GM10266 (cell line): ENCODE measurements around the gene C11orf65.

ENCODE experiments used
- DNase-seq: peaks from one replicate; pipeline ENCODE4 v3.0.0; 2012; ENCODE audit errors: extremely low spot score
- TF ChIP-seq, protein P1 (sequence below): IDR thresholded peaks from 2 replicates; pipeline ENCODE4 v1.5.1; 2012; ENCODE audit warnings: mild to moderate bottlenecking, low read depth; ENCODE audit not compliant: control insufficient read depth, insufficient read depth; ENCODE audit errors: missing control alignments

The C11orf65 gene, protein sequence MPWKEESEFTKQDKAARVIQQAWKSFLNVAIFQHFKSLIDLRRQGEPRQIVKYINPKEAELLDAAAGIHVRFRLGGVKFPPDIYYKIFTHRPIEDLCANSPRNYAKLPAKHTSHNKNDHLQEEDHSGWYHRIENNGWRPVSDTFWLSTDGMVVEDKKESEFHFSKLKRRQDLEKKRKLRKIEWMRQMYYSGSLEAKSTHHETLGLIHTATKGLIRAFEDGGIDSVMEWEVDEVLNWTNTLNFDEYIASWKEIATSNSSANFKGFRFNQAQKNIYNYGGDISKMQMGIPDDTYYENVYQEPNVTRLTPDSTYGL

DNA sequence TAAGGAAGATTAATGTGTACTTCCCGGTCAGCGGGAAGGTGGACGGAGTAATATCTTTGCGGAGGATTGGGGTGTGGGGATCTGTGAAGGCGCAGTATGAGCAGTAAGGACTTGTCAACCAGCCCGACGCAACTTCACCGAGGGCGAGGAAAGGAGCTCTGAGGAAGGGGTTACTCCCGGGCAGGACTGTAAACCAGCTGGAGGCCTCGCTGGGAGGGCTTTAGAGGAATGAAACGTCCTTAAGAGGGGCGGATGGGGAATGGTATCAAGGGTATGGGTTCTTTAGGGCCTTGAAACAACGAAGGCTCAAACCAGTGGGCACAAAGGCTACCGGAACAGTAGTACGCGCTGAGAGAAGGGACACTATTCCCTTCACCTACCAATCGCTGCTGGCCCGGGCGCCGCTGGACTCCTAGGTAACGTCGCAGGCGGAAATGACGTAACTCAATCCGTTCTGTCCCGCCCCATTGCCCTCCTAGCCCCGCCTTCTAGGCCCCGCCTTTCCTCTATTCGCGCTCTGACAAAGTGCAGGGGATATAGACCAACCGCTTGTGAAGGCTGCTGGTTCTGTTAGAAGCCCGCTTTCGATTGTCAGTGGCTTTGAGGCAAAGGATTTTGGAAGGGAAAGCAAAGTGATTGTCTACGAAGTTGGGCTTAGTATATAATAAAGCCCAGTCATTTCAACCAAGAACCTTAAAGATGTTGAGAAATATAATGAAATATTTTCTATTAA lies at the start of gene C11orf65:
TSS of gene C11orf65 (minus strand) at position 439 of the 733 bp plus-strand sequence. CDS start 5,970 bp downstream, outside the sequence.
- DNase-seq = peak; percentile 86
- TF ChIP-seq, protein P1, sequence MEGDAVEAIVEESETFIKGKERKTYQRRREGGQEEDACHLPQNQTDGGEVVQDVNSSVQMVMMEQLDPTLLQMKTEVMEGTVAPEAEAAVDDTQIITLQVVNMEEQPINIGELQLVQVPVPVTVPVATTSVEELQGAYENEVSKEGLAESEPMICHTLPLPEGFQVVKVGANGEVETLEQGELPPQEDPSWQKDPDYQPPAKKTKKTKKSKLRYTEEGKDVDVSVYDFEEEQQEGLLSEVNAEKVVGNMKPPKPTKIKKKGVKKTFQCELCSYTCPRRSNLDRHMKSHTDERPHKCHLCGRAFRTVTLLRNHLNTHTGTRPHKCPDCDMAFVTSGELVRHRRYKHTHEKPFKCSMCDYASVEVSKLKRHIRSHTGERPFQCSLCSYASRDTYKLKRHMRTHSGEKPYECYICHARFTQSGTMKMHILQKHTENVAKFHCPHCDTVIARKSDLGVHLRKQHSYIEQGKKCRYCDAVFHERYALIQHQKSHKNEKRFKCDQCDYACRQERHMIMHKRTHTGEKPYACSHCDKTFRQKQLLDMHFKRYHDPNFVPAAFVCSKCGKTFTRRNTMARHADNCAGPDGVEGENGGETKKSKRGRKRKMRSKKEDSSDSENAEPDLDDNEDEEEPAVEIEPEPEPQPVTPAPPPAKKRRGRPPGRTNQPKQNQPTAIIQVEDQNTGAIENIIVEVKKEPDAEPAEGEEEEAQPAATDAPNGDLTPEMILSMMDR = peak; percentile 3

DNA sequence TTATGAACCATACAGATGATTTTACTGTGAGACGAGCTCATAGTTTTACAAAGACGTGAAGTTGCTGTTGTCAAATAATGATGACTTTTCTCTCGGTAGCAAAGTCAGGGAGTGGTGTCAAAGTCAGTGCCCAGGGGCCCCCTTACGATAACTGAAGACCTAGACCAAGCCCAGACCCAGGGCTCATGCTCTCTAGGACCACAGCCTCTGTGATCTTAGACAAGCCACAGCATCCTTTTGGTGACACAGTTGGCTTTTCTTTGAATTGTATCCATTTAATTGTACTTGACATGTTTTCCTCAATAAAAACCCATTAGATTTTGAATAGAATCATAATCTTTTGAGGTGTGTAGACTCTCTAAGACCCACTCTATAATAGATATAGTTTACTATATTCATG lies 48.8 kb upstream of the C11orf65 start:
- no peak for DNase-seq

DNA sequence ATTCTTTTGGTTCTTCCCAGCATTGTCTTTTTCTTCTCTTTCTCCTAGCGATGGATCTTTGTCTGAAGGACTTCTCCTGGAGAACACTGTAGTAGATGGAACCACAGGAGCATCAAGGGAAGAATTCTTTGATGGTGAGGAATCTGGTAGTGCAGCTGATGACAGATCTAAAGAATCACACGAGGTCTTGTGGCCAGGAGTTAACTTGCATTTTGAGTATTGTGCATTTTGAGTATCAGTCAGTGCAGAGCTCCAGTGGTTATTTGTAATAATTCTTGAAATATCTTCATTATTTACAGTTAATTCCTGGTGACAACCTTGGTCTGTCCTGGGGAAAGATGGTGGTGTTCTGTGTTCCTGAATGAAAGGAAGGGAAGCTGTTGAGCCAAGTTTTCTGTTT lies 45.4 kb upstream of the C11orf65 start:
- TF ChIP-seq, protein P1 = no peak
- no peak for DNase-seq

More for the DNA sequence above, 48.8 kb upstream of the C11orf65 start:
- TF ChIP-seq, protein P1 = no peak

DNA sequence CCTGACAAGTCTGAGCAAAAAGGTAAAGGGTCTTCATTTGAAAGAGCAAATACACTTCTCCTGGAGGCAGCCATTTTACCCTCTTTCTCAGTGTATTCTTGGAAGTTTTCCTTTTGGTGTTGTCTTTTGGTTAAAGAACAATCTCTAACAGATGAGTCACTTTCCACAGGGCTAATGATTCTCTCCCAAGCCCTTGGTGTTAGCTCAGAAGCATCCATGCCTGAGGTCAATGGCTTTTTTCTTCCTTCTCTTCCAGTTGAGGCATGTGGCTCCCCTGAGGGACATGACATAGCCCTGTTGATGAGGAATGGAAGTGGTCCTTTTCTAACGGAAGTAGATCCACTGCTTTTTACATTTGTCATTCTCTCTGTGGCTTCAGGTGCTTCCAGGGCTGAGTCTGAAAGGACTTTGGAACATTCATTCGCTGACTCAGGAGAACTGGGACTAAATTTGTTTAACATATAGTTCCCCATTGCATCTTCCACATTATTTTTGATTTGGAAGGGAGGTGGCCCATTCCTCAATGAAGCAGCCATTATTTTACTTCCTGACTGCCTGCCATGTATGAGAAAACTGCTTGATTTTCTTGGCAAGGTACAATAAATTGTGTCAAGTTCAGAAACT lies 44.6 kb upstream of the C11orf65 start:
- no peak for DNase-seq
- TF ChIP-seq, protein P1 = no peak

DNA sequence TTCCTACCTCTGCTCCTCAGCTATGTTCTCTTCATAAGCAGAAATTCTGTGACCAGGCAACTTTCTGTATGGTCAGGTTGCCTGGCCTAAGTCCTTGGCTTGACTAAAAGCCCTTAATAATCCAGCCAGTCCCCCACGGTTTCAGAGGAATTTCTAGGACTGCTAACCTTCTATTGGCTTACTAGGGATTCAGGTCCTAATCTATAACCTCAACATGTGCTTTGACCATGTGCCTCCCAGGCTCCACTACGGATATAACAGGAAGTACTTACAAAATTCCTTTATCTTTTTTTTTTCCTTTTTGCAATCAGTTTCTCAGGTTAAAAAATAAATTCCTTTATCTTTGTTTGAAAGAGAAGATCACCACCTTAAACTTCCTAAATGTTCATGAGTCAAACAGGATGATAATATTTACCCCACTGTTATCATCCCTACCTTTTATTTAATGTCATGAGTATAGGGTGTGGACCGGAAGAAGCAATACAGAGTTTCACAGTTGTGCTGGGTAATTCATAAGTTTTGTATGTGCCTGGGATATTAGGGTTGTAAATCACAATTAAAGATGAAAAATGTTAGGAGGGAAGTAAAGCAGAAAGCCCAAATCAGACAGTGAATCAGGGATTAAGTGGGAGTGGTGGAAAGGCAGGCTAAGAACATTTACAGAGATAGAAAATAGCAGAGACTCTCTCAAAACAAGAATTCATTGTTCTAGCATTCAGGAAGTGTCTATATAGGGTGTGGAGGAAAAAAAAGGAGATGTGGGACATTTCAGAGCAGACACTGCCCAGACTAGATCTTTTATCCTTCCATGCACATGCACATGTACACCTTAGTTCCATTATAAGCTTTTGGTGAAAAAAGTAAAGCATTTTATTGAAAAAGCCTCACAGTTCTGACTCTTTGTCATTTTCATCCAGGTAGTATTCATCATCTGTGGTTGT lies 41.6 kb upstream of the C11orf65 start:
- no peak for DNase-seq
- TF ChIP-seq, protein P1 = no peak

DNA sequence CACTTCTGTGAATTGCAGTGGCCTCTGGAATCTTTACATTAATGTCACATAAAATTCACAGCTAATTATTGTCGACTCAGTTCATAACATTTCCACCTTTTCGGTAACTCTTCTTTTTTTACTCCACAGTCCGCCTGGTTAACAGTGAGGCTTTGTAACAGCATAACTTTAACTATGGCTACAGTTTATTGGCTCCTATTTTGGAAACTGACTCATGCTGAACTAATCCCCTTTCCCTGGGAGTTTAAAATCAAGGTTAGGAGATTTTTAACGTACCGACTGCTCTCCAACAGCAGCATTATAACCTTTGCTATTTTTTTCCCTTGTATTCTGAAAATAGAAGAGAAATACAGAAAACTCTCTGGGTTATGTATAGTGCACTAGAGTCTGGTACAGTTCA lies 34.1 kb upstream of the C11orf65 start:
- DNase-seq = no peak
- TF ChIP-seq, protein P1 = no peak
